CD8-positive, alpha-beta memory T cell (primary cell): ENCODE measurements around the gene GP9. TPM values are rescaled to one million over a fixed set of nuclear protein-coding genes. Genes with fewer than 3 reads are reported as not detected.

Source experiments
- CTCF ChIA-PET: fragments of 350-600 bp; sonication (Branson Sonifier 250); formaldehyde crosslinking; loops from one replicate; lab custom pipeline; 2021; ENCODE audit warnings: antibody characterized with exemption; lab: Charles Lee
- POLR2A ChIA-PET: fragments of 350-600 bp; sonication (Branson Sonifier 250); formaldehyde crosslinking; loops from one replicate; lab custom pipeline; 2021; ENCODE audit warnings: antibody characterized with exemption; lab: Charles Lee
- DNase-seq, 5 donors: peaks; one replicate each; pipeline versions ENCODE4 v3.0.0 to v3.0.0-alpha.2; 2020 to 2022; ENCODE audit warnings: mixed read lengths in 1 of 5
- H3K27ac ChIP-seq: one replicate; pipeline ENCODE4 v1.7.0; 2013; ENCODE audit warnings: low read depth, mild to moderate bottlenecking, low read length, moderate library complexity
- H3K27me3 ChIP-seq: 2 replicates; pipeline ENCODE4 v1.7.0; 2013; ENCODE audit warnings: low read length, mild to moderate bottlenecking; ENCODE audit not compliant: insufficient read depth, poor library complexity, severe bottlenecking
- H3K36me3 ChIP-seq: 2 replicates; pipeline ENCODE4 v1.7.0; 2013; ENCODE audit warnings: mild to moderate bottlenecking, low read length, moderate library complexity; ENCODE audit not compliant: insufficient read depth
- H3K4me1 ChIP-seq: 2 replicates; pipeline ENCODE4 v1.7.0; 2013; ENCODE audit warnings: mild to moderate bottlenecking, low read length, moderate library complexity; ENCODE audit not compliant: insufficient read depth
- H3K4me3 ChIP-seq: 2 replicates; pipeline ENCODE4 v1.7.0; 2013; ENCODE audit warnings: mild to moderate bottlenecking, low read length
- H3K9me3 ChIP-seq: 2 replicates; pipeline ENCODE4 v1.7.0; 2013; ENCODE audit warnings: mild to moderate bottlenecking, low read length
- H3K27ac Mint-ChIP-seq, 8 donors: one replicate each; pipeline ENCODE4 v1.8.0; 2020 to 2021; ENCODE audit warnings: mixed read lengths in 8 of 8, mild to moderate bottlenecking in 6 of 8, inconsistent platforms in 3 of 8, moderate library complexity in 3 of 8
- H3K27me3 Mint-ChIP-seq, 2 donors: one replicate each; pipeline ENCODE4 v1.8.0; 2020 to 2021; ENCODE audit warnings: mixed read lengths in 2 of 2, mild to moderate bottlenecking in 1 of 2, moderate library complexity in 1 of 2
- H3K36me3 Mint-ChIP-seq, 3 donors: one replicate each; pipeline ENCODE4 v1.8.0; 2020 to 2021; ENCODE audit warnings: mixed read lengths in 3 of 3, inconsistent platforms in 1 of 3, mild to moderate bottlenecking in 1 of 3
- H3K4me1 Mint-ChIP-seq, 3 donors: one replicate each; pipeline ENCODE4 v1.8.0; 2020 to 2021; ENCODE audit warnings: mixed read lengths in 3 of 3, inconsistent platforms in 1 of 3, mild to moderate bottlenecking in 1 of 3
- H3K4me3 Mint-ChIP-seq, 7 donors: one replicate each; pipeline ENCODE4 v1.8.0; 2020 to 2021; ENCODE audit warnings: mixed read lengths in 7 of 7, mild to moderate bottlenecking in 6 of 7, moderate library complexity in 4 of 7, inconsistent platforms in 2 of 7
- H3K9me3 Mint-ChIP-seq, 5 donors: one replicate each; pipeline ENCODE4 v1.8.0; 2020 to 2022; ENCODE audit warnings: mixed read lengths in 5 of 5, mild to moderate bottlenecking in 3 of 5, moderate library complexity in 2 of 5, inconsistent platforms in 1 of 5
- polyA plus RNA-seq: library from polyadenylated mRNA; unstranded; fragments of 300-500 nt; fragmentation: Illumina TruSeq; gene quantifications from one replicate; pipeline ENCODE4 v1.2.3, GENCODE V29; 2021
- total RNA-seq, 2 experiments: library from RNA; stranded (reverse); gene quantifications; one replicate each; pipeline ENCODE4 v1.2.3, GENCODE V29; 2021

The GP9 gene
- total RNA-seq (not detected), polyA plus RNA-seq (not detected)

DNA sequence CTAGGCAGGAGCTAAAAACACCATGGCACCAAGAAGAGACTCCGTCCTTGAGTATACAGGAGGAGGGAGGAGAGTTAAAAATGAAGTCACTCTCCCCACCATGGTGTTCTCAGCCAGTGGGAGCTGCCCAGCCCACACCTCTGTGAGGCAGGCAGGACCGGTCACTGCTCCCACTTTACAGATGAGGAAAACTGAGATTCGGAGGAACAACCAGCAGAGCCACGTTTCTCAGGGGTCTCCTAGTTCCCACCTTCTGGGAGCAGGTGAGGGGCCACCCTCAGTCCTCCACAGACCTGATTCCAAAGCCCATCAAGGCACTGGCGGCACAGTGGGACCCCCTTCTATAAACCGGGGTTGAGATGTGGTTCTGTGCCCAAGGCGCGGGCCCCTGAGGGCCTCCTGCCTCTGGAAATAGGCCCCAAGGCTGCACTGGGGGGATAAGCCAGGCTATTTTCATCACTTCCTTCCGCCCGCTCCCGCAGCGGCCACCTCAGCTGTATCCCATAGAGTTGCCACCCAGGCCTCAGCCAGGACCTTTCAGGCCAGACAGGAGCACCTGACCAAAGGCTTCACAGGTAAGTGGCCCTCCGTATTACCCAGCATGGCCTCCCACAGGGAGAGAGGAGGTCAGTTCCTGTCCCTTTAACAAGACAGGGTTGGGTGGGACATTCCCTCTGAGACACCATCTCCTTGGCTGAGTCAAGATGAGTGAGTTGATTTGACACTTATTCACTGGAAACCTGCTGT is at the start of gene GP9:
TSS of gene GP9 (plus strand) at position 504 of the 747 bp plus-strand sequence. CDS start 961 bp downstream, outside the sequence.
- H3K9me3 Mint-ChIP-seq = no peaks in the 10 kb centered on the region
- Histone ChIP-seq H3K4me3 (no peak within 1 kb of the TSS), H3K36me3 (no peaks in the 10 kb centered on the region), H3K4me1 (no peaks in the 10 kb centered on the region), H3K27ac (no peak within 1 kb of the TSS), H3K9me3 (no peaks in the 10 kb centered on the region), H3K27me3 (no peaks in the 10 kb centered on the region)
- DNase-seq = no peak
- CTCF ChIA-PET = interaction anchor here (1.5 to 1.6 kb wide), 3 partner anchors 8 to 186 kb away, joined by 3 to 5 read pairs (median 4); no protein-coding TSS in a partner anchor
- POLR2A ChIA-PET = no interaction called here
- H3K36me3 Mint-ChIP-seq = no peaks in the 10 kb centered on the region
- H3K4me3 Mint-ChIP-seq = no peak within 1 kb of the TSS
- H3K27me3 Mint-ChIP-seq = peaks cover 0 to 5% of the 10 kb centered on the region in 2 donors
- H3K27ac Mint-ChIP-seq = peak within 1 kb of the TSS in 1 of 8 donors; percentile 77
- H3K4me1 Mint-ChIP-seq = no peaks in the 10 kb centered on the region

DNA sequence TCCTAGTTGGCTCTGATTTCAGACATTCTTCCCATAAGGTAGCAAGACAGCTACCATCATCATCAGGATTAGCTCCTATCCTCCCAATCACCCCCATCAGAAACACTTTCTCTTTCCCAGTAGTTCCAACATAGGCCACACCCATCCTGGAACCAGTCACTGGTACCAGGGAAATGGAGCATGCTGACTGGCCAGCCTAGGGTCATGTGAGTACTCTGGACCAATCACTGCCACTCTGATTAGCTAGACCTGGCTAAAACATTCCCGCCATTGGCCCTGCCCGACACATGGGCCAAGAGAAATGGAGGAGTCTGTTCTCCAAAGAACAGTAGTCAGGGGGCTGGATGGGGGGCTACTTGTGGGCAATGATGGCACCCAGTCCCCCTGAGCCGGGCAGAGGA is 47.1 kb upstream of the GP9 start:
- Mint-ChIP-seq H3K9me3 (no peaks in the 10 kb centered on the region), H3K27me3 (no peaks in the 10 kb centered on the region), H3K4me1 (peaks cover 38 to 46% (median 44%) of the 10 kb centered on the region in 3 donors), H3K4me3 (peak overlapping the region in 1 of 7 donors; percentile 54), H3K36me3 (no peaks in the 10 kb centered on the region), H3K27ac (peak overlapping the region in 7 of 8 donors; percentile 8 to 82 (median 34))
- ChIA-PET CTCF (interaction anchor here (0.9 to 10.0 kb wide), 7 partner anchors 8 to 233 kb away, joined by 3 to 98 read pairs (median 21); no protein-coding TSS in a partner anchor), POLR2A (no interaction called here)
- H3K27me3 ChIP-seq = no peaks in the 10 kb centered on the region
- no peak overlapping the region for H3K27ac ChIP-seq
- H3K36me3 ChIP-seq = no peaks in the 10 kb centered on the region
- peaks cover 40% of the 10 kb centered on the region for H3K4me1 ChIP-seq
- no peak for DNase-seq
- H3K4me3 ChIP-seq = no peak overlapping the region
- H3K9me3 ChIP-seq = no peaks in the 10 kb centered on the region

DNA sequence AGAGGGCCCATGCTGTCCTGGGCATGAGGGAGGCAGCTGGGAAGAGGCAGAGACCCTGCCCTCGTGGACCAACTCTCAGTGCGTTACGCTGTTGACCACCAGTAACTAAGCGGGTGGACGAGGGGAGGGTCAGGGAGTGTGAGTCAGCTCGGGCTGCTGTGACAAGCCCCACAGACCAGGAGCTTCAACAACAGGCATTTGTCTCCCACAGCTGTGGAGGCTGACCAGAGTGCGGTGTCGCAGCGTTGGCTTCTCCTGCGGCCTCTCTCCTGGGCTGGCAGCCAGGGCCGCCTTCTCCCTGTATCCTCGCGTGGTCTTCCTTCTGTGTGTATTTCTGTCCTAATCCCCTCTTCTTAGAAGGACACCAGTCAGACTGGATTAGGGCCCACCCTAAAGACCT is 46.4 kb upstream of the GP9 start:
- H3K4me1 ChIP-seq = peaks cover 40% of the 10 kb centered on the region
- no peak overlapping the region for H3K4me3 ChIP-seq
- Mint-ChIP-seq H3K9me3 (no peaks in the 10 kb centered on the region), H3K27me3 (no peaks in the 10 kb centered on the region), H3K27ac (peak overlapping the region; percentile 82 to 99 (median 94)), H3K4me1 (peaks cover 42 to 50% (median 48%) of the 10 kb centered on the region in 3 donors), H3K4me3 (peak overlapping the region in 1 of 7 donors; percentile 77), H3K36me3 (no peaks in the 10 kb centered on the region)
- no peak overlapping the region for H3K27ac ChIP-seq
- DNase-seq = no peak
- H3K27me3 ChIP-seq = no peaks in the 10 kb centered on the region
- POLR2A ChIA-PET = no interaction called here
- H3K9me3 ChIP-seq = no peaks in the 10 kb centered on the region
- H3K36me3 ChIP-seq = no peaks in the 10 kb centered on the region
- CTCF ChIA-PET = interaction anchor here (1.1 to 10.0 kb wide), 7 partner anchors 9 to 232 kb away, joined by 3 to 98 read pairs (median 35); partner anchors contain the start of gene CFAP92

DNA sequence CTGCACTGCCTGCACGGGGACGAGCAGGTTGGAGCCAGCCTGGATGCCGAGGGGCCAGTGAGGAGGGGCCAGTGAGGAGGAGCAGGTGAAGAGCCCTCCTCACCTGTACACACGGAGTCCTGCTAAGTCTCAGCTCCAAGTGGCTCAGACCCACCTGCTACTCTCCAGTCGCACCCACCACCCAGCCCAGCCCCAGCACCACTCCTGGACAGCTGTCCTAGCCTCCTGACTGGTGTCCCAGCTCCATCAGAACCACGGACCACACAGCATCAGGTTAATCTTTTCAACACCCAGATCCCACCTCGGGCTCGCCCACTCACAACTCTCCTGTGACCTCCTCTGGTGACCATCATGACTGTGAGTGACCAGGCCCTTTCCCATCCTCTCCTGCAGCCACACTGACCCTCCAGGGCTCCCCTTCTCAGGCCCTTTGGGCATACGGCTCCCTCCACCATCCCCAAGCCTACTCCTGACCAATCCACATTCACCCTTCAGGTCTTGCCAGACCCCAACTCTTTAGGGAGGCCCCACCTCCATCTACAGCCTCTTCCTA is 45.7 kb upstream of the GP9 start:
- Mint-ChIP-seq H3K9me3 (no peaks in the 10 kb centered on the region), H3K27me3 (no peaks in the 10 kb centered on the region), H3K36me3 (no peaks in the 10 kb centered on the region), H3K27ac (peak overlapping the region; percentile 82 to 100 (median 94)), H3K4me1 (peaks cover 42 to 50% (median 48%) of the 10 kb centered on the region in 3 donors), H3K4me3 (peak overlapping the region in 5 of 7 donors; percentile 23 to 85 (median 73))
- ChIA-PET CTCF (interaction anchor here (1.1 to 10.0 kb wide), 9 partner anchors 9 to 231 kb away, joined by 3 to 98 read pairs (median 35); partner anchors contain the start of gene CFAP92), POLR2A (interaction anchor here (0.5 to 2.9 kb wide), 7 partner anchors 11 to 302 kb away, joined by 3 to 50 read pairs (median 10); partner anchors contain the start of genes CFAP92 and RAB43)
- H3K27ac ChIP-seq = peak overlapping the region; percentile 41
- no peak overlapping the region for H3K4me3 ChIP-seq
- DNase-seq = no peak
- no peaks in the 10 kb centered on the region for H3K36me3 ChIP-seq
- H3K9me3 ChIP-seq = no peaks in the 10 kb centered on the region
- H3K4me1 ChIP-seq = peaks cover 40% of the 10 kb centered on the region
- no peaks in the 10 kb centered on the region for H3K27me3 ChIP-seq

DNA sequence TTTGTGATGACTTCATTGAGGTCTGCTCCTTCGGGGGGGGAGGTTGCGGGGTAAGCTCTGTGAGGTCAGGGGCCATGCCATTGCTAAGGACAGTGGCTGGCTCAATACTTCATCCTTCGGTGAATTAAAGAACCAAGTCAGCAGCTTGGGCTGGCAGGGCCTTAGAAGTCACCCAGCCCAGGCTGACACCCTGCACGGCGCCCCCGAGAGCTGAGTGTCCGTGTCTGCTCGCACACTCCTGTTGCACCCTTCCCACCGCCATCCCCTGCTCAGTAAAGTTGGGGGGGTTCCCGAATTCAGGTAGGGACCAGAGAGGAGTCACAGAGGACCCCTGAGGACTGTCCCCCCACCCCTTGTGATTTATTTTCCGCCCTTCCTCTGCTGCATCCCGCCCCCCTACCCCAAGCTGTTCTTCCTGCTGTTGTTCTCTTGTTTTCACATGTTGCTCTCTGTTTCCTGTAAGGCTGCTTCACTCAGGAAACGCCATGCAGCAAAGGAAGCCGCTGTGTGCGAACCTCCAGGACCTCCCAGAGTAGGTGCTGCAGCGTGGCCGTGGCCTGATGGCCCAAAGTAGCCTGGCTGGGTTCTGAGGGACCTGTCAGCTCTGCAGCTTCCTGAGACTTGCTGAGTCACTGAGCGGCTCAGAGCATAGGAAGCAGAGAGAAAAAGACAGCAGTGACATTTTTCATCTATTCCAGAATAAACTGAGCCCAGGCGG is 45.0 kb upstream of the GP9 start:
- ChIA-PET POLR2A (interaction anchor here (0.6 to 2.9 kb wide), 12 partner anchors 11 to 300 kb away, joined by 3 to 50 read pairs (median 6); partner anchors contain the start of genes CFAP92 and RAB43), CTCF (interaction anchor here (0.7 to 10.0 kb wide), 23 partner anchors 10 to 300 kb away, joined by 3 to 98 read pairs (median 5); partner anchors contain the start of genes CFAP92, CNBP and COPG1)
- Histone ChIP-seq H3K27ac (peak overlapping the region; percentile 57), H3K36me3 (no peaks in the 10 kb centered on the region), H3K4me1 (peaks cover 40% of the 10 kb centered on the region), H3K4me3 (peak overlapping the region; percentile 60), H3K9me3 (no peaks in the 10 kb centered on the region), H3K27me3 (no peaks in the 10 kb centered on the region)
- H3K27me3 Mint-ChIP-seq = no peaks in the 10 kb centered on the region
- peak overlapping the region; percentile 66 to 85 (median 77) for H3K4me3 Mint-ChIP-seq
- no peaks in the 10 kb centered on the region for H3K36me3 Mint-ChIP-seq
- peaks cover 42 to 50% (median 48%) of the 10 kb centered on the region in 3 donors for H3K4me1 Mint-ChIP-seq
- H3K9me3 Mint-ChIP-seq = no peaks in the 10 kb centered on the region
- H3K27ac Mint-ChIP-seq = peak overlapping the region; percentile 82 to 100 (median 94)
- DNase-seq = peak; percentile 23 to 66 (median 47)

DNA sequence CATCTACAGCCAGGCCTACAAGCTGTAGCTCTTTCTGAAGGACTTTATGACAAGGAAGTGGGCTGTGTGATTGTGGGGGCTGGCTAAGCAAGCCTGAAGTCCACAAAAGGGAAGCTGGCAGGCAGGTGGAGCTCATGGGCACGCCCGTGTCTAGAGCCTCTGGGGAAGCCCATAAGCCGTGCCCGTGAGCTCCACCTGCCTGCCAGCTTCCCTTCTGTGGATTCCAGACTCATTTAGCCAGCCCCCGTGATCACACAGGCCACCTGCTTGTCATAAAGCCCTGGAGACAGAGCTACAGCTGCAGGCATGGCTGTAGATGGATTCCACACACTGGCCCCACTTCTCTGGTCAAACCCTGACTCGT is 44.2 kb upstream of the GP9 start:
- H3K36me3 ChIP-seq = no peaks in the 10 kb centered on the region
- peak overlapping the region; percentile 57 for H3K27ac ChIP-seq
- no peaks in the 10 kb centered on the region for H3K36me3 Mint-ChIP-seq
- ChIA-PET CTCF (interaction anchor here (0.7 to 10.0 kb wide), 24 partner anchors 10 to 299 kb away, joined by 3 to 98 read pairs (median 5); partner anchors contain the start of genes CFAP92, CNBP and COPG1), POLR2A (interaction anchor here (0.6 to 2.9 kb wide), 12 partner anchors 10 to 300 kb away, joined by 3 to 50 read pairs (median 6); partner anchors contain the start of genes CFAP92 and RAB43)
- peak overlapping the region; percentile 82 to 100 (median 94) for H3K27ac Mint-ChIP-seq
- DNase-seq = peak; percentile 49 to 80 (median 66)
- peak overlapping the region; percentile 66 to 85 (median 77) for H3K4me3 Mint-ChIP-seq
- H3K27me3 ChIP-seq = no peaks in the 10 kb centered on the region
- H3K9me3 ChIP-seq = no peaks in the 10 kb centered on the region
- peak overlapping the region; percentile 60 for H3K4me3 ChIP-seq
- H3K27me3 Mint-ChIP-seq = no peaks in the 10 kb centered on the region
- peaks cover 42 to 50% (median 48%) of the 10 kb centered on the region in 3 donors for H3K4me1 Mint-ChIP-seq
- H3K4me1 ChIP-seq = peaks cover 40% of the 10 kb centered on the region
- no peaks in the 10 kb centered on the region for H3K9me3 Mint-ChIP-seq
